Activated T-cell treated with anti-CD3 and anti-CD28 coated beads, Interleukin-2, amount 50 U/mL, for 1 hour (primary cell): ENCODE results near the gene PFKFB2.
"Not testable (repeated sequence)": the region's sequence is repeated elsewhere in the genome, so short reads cannot be mapped to it uniquely, and the experiment has no call there.

ENCODE experiments used
- DNase-seq: peaks from one replicate; pipeline ENCODE4 v3.0.0-alpha.2; 2020

Gene PFKFB2

GRCh38 chr1:207041397-207041796, 11.7 kb upstream of the PFKFB2 start:
- DNase-seq, result not testable (repeated sequence)

- no peak for DNase-seq
Measured at GRCh38 chr1:207045453-207045852, 7.6 kb upstream of the PFKFB2 start.

- DNase-seq, result no peak
Measured at GRCh38 chr1:207047505-207047904, 5.6 kb upstream of the PFKFB2 start.

GRCh38 chr1:207048041-207048440, 5.0 kb upstream of the PFKFB2 start:
- no peak for DNase-seq

GRCh38 chr1:207049054-207049453, 4.0 kb upstream of the PFKFB2 start:
- DNase-seq, result no peak

- DNase-seq, result no peak
Measured at GRCh38 chr1:207049514-207049913, 3.6 kb upstream of the PFKFB2 start.

GRCh38 chr1:207049974-207050391, 3.1 kb upstream of the PFKFB2 start:
- no peak for DNase-seq

- peak; percentile 89 for DNase-seq
Measured at GRCh38 chr1:207050480-207051190, 2.4 kb upstream of the PFKFB2 start.

GRCh38 chr1:207051191-207051943, 1.7 kb upstream of the PFKFB2 start, which contains the start of gene YOD1:
Gene YOD1, minus strand, starts transcription at chr1:207051208. Its CDS starts 178 bp downstream, at chr1:207051030.
- no peak for DNase-seq

- DNase-seq, result no peak
Measured at GRCh38 chr1:207054491-207054890, 1.4 kb downstream of the PFKFB2 start.

GRCh38 chr1:207055386-207056001, 2.4 kb downstream of the PFKFB2 start:
- no peak for DNase-seq

- DNase-seq, result no peak
Measured at GRCh38 chr1:207056673-207057072, 3.6 kb downstream of the PFKFB2 start.

- DNase-seq, result no peak
Measured at GRCh38 chr1:207058252-207058651, 5.2 kb downstream of the PFKFB2 start.

- no peak for DNase-seq
Measured at GRCh38 chr1:207058878-207059867, 6.1 kb downstream of the PFKFB2 start.

- no peak for DNase-seq
Measured at GRCh38 chr1:207059881-207060280, 6.8 kb downstream of the PFKFB2 start.

GRCh38 chr1:207060596-207060995, 7.5 kb downstream of the PFKFB2 start:
- DNase-seq, result no peak

GRCh38 chr1:207062058-207062457, 9.0 kb downstream of the PFKFB2 start:
- no peak for DNase-seq

- no peak for DNase-seq
Measured at GRCh38 chr1:207063014-207063413, 9.9 kb downstream of the PFKFB2 start.

- DNase-seq, result no peak
Measured at GRCh38 chr1:207064561-207064960, 11.5 kb downstream of the PFKFB2 start.

GRCh38 chr1:207067185-207067584, 14.1 kb downstream of the PFKFB2 start:
- no peak for DNase-seq

- no peak for DNase-seq
Measured at GRCh38 chr1:207067665-207068064, 14.6 kb downstream of the PFKFB2 start.

- DNase-seq, result no peak
Measured at GRCh38 chr1:207069061-207069460, 16.0 kb downstream of the PFKFB2 start.
